TTC549 (cell line): Measurements from ENCODE around the gene LPAR6.
"Not testable (repeated sequence)": the region's sequence is repeated elsewhere in the genome, so short reads cannot be mapped to it uniquely, and the experiment has no call there.

ENCODE experiments used
- FAIRE-seq: peaks from 2 replicates; lab custom pipeline; 2012; peaks lifted over from hg19 to GRCh38; lab: Jason Lieb, UNC

Gene LPAR6

GRCh38 chr13:48412881-48413351, at the start of gene LPAR6:
LPAR6 (minus strand) TSS chr13:48413113; CDS start chr13:48412423, 690 bp downstream.
- FAIRE-seq = no peak

GRCh38 chr13:48457578-48458242, 44.8 kb upstream of the LPAR6 start:
- no peak for FAIRE-seq

GRCh38 chr13:48456546-48456945, 43.6 kb upstream of the LPAR6 start:
- FAIRE-seq = no peak

GRCh38 chr13:48451196-48451595, 38.3 kb upstream of the LPAR6 start:
- FAIRE-seq = not testable (repeated sequence)

GRCh38 chr13:48449656-48450055, 36.7 kb upstream of the LPAR6 start:
- no peak for FAIRE-seq

- FAIRE-seq = no peak
Observed at GRCh38 chr13:48448959-48449614, 36.2 kb upstream of the LPAR6 start.

GRCh38 chr13:48448285-48448958, 35.5 kb upstream of the LPAR6 start:
- no peak for FAIRE-seq

- no peak for FAIRE-seq
Observed at GRCh38 chr13:48446464-48446863, 33.6 kb upstream of the LPAR6 start.

GRCh38 chr13:48443442-48444208, 30.7 kb upstream of the LPAR6 start:
- no peak for FAIRE-seq

GRCh38 chr13:48437371-48437770, 24.5 kb upstream of the LPAR6 start:
- no peak for FAIRE-seq

GRCh38 chr13:48436661-48437288, 23.9 kb upstream of the LPAR6 start:
- FAIRE-seq = no peak

GRCh38 chr13:48434200-48434599, 21.3 kb upstream of the LPAR6 start:
- FAIRE-seq = no peak

GRCh38 chr13:48431987-48432615, 19.2 kb upstream of the LPAR6 start:
- no peak for FAIRE-seq

GRCh38 chr13:48431431-48431830, 18.5 kb upstream of the LPAR6 start:
- no peak for FAIRE-seq

GRCh38 chr13:48429886-48430285, 17.0 kb upstream of the LPAR6 start:
- no peak for FAIRE-seq

GRCh38 chr13:48429036-48429435, 16.1 kb upstream of the LPAR6 start:
- no peak for FAIRE-seq

GRCh38 chr13:48426755-48427298, 13.9 kb upstream of the LPAR6 start:
- not testable (repeated sequence) for FAIRE-seq

- no peak for FAIRE-seq
Observed at GRCh38 chr13:48426052-48426451, 13.1 kb upstream of the LPAR6 start.

- no peak for FAIRE-seq
Observed at GRCh38 chr13:48424212-48424611, 11.3 kb upstream of the LPAR6 start.

- FAIRE-seq = not testable (repeated sequence)
Observed at GRCh38 chr13:48422003-48422402, 9.1 kb upstream of the LPAR6 start.

- FAIRE-seq = no peak
Observed at GRCh38 chr13:48415516-48415915, 2.6 kb upstream of the LPAR6 start.
